ENCODE results near the gene BTN3A1. TPM values are rescaled to one million over a fixed set of nuclear protein-coding genes. Genes with fewer than 3 reads are reported as not detected.

BTN3A1 gene
- total and polyA plus RNA-seq, 2 of the 13 experiments (the other 11 are each of a cell fraction or from before 2014, with no cell fraction given), result 13.3 to 14.0 TPM

DNA sequence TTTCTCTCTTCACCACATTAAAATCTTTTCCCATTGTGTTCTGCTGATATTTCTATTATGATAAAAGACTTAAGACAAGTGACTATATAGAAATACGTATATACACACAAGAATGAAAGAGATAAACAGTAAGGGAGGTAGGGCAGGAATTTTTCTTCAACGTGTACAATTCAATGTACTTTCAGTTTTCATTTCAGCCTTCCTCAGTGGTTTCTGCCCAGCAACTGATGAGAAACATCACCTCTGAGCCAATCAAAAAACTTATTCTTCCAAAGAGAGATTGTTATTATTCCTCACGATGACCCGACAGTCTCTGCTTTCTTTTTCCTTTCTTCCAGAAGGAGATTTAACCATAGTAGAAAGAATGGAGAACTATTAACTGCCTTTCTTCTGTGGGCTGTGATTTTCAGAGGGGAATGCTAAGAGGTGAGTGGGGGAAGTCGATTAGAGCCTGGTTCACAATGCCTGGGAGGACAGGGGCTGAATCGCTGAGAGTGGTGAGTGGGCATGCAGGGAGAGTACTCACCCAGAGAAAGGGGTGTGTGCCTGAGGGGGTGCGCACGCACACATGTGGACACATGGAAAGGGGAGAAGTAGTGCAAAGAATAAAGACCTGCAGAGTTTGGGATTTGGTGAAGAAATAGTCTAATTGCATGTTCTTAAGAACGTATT lies at the start of gene BTN3A1 (continued):
- TF ChIP-seq, protein P1, sequence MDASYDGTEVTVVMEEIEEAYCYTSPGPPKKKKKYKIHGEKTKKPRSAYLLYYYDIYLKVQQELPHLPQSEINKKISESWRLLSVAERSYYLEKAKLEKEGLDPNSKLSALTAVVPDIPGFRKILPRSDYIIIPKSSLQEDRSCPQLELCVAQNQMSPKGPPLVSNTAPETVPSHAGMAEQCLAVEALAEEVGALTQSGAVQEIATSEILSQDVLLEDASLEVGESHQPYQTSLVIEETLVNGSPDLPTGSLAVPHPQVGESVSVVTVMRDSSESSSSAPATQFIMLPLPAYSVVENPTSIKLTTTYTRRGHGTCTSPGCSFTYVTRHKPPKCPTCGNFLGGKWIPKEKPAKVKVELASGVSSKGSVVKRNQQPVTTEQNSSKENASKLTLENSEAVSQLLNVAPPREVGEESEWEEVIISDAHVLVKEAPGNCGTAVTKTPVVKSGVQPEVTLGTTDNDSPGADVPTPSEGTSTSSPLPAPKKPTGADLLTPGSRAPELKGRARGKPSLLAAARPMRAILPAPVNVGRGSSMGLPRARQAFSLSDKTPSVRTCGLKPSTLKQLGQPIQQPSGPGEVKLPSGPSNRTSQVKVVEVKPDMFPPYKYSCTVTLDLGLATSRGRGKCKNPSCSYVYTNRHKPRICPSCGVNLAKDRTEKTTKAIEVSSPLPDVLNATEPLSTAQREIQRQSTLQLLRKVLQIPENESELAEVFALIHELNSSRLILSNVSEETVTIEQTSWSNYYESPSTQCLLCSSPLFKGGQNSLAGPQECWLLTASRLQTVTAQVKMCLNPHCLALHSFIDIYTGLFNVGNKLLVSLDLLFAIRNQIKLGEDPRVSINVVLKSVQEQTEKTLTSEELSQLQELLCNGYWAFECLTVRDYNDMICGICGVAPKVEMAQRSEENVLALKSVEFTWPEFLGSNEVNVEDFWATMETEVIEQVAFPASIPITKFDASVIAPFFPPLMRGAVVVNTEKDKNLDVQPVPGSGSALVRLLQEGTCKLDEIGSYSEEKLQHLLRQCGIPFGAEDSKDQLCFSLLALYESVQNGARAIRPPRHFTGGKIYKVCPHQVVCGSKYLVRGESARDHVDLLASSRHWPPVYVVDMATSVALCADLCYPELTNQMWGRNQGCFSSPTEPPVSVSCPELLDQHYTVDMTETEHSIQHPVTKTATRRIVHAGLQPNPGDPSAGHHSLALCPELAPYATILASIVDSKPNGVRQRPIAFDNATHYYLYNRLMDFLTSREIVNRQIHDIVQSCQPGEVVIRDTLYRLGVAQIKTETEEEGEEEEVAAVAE (CRISPR knock-in tag; IDR thresholded peaks at IDR 0.05; ENCODE audit: borderline replicate concordance), result peak; percentile 68; the same call in 1 of the 2 replicates
- TF ChIP-seq, protein P2, sequence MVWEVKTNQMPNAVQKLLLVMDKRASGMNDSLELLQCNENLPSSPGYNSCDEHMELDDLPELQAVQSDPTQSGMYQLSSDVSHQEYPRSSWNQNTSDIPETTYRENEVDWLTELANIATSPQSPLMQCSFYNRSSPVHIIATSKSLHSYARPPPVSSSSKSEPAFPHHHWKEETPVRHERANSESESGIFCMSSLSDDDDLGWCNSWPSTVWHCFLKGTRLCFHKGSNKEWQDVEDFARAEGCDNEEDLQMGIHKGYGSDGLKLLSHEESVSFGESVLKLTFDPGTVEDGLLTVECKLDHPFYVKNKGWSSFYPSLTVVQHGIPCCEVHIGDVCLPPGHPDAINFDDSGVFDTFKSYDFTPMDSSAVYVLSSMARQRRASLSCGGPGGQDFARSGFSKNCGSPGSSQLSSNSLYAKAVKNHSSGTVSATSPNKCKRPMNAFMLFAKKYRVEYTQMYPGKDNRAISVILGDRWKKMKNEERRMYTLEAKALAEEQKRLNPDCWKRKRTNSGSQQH (CRISPR knock-in tag; IDR thresholded peaks at IDR 0.05; ENCODE audit: low read depth), result 0 out of 2 replicates have a peak, but pooled peaks have one; percentile 59
- TF ChIP-seq, protein P3, sequence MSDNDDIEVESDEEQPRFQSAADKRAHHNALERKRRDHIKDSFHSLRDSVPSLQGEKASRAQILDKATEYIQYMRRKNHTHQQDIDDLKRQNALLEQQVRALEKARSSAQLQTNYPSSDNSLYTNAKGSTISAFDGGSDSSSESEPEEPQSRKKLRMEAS (IDR thresholded peaks at IDR 0.05), result peak; percentile 67
- TF ChIP-seq NFATC3 (CRISPR knock-in tag; IDR thresholded peaks at IDR 0.05), result 0 out of 2 replicates have a peak, but pooled peaks have one; percentile 40
- 0 out of 2 replicates have a peak, but pooled peaks have one; percentile 37 for TF ChIP-seq PHF21A (CRISPR knock-in tag; IDR thresholded peaks at IDR 0.05)
- TF ChIP-seq IKZF4 (CRISPR knock-in tag; IDR thresholded peaks at IDR 0.05; ENCODE audit: borderline replicate concordance, low read depth, not compliant biosample characterization), result peak; percentile 39
- peak; percentile 64 for TF ChIP-seq PHF8 (CRISPR knock-in tag; IDR thresholded peaks at IDR 0.05)
- peak; percentile 47; the same call in 1 of the 2 replicates for TF ChIP-seq TAF1 (CRISPR knock-in tag; IDR thresholded peaks at IDR 0.05)
- TF ChIP-seq ZFP36L1 (CRISPR knock-in tag; IDR thresholded peaks at IDR 0.05), result 0 out of 2 replicates have a peak, but pooled peaks have one; percentile 21
- peak; percentile 100 for TF ChIP-seq RFXAP (CRISPR knock-in tag; IDR thresholded peaks at IDR 0.05; ENCODE audit: borderline replicate concordance)
- TF ChIP-seq SAP130 (CRISPR knock-in tag; IDR thresholded peaks at IDR 0.05; ENCODE audit: low read depth), result peak; percentile 86
- TF ChIP-seq ZBTB7B (CRISPR knock-in tag; IDR thresholded peaks at IDR 0.05), result 0 out of 2 replicates have a peak, but pooled peaks have one; percentile 33
- peak; percentile 95 for TF ChIP-seq ATF1 (CRISPR knock-in tag; IDR thresholded peaks at IDR 0.05)
- TF ChIP-seq ZNF430 (CRISPR knock-in tag; IDR thresholded peaks at IDR 0.05), result 0 out of 2 replicates have a peak, but pooled peaks have one; percentile 24
- peak; percentile 15; the same call in 1 of the 2 replicates for TF ChIP-seq ZNF331 (CRISPR knock-in tag; IDR thresholded peaks at IDR 0.05)
- TF ChIP-seq GLI4 (CRISPR knock-in tag; IDR thresholded peaks at IDR 0.05; ENCODE audit: borderline replicate concordance), result peak; percentile 37; the same call in 1 of the 2 replicates
- no peak for TF ChIP-seq CHCHD3 (CRISPR knock-in tag; IDR thresholded peaks at IDR 0.05)
- TF ChIP-seq, protein P4, sequence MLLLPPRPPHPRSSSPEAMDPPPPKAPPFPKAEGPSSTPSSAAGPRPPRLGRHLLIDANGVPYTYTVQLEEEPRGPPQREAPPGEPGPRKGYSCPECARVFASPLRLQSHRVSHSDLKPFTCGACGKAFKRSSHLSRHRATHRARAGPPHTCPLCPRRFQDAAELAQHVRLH (CRISPR knock-in tag; IDR thresholded peaks at IDR 0.05; ENCODE audit: borderline replicate concordance, low read depth), result 0 out of 2 replicates have a peak, but pooled peaks have one; percentile 19
- TF ChIP-seq, protein P5, sequence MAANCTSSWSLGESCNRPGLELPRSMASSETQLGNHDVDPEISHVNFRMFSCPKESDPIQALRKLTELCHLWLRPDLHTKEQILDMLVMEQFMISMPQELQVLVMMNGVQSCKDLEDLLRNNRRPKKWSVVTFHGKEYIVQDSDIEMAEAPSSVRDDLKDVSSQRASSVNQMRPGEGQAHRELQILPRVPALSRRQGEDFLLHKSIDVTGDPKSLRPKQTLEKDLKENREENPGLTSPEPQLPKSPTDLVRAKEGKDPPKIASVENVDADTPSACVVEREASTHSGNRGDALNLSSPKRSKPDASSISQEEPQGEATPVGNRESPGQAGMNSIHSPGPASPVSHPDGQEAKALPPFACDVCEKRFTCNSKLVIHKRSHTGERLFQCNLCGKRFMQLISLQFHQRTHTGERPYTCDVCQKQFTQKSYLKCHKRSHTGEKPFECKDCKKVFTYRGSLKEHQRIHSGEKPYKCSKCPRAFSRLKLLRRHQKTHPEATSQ (CRISPR knock-in tag; IDR thresholded peaks at IDR 0.05; ENCODE audit: borderline replicate concordance), result 0 out of 2 replicates have a peak, but pooled peaks have one; percentile 35
